ENCODE measurements around the gene AGO3.
"Not testable (repeated sequence)": the region's sequence is repeated elsewhere in the genome, so short reads cannot be mapped to it uniquely, and the experiment has no call there.

The AGO3 gene

DNA sequence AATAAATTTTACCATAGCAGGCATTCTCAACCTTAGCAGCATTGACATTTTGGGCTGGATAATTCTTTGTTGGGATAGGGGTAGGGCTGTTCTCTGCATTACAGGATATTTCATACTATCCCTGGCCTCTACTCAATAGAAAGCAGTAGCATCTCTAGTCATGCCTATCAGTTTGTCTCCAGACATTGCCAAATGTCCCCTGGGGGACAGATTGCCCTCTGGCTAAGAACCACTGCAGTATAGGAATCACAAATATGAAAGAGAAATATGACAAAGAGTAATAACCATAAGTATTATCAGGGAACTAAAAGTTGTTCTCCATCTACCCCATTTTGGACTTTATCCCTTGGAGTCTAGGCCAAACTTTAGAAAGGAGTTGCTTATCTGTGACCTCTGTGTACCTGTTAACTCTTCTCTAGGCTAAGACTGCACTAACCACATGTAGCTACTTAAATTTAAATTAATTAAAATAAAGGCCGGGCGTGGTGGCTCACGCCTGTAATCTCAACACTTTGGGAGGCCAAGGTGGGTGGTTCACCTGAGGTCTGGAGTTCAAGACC, 76.1 kb downstream of the AGO3 start:
- no peak for DNase-seq (ENCODE audit: low read depth, low spot score)
- POLR2A ChIA-PET: interaction anchor here (0.9 kb wide), 1 partner anchor 12 kb away, joined by 3 read pairs; no protein-coding TSS in a partner anchor
- CTCF ChIA-PET: no interaction called here
- no peak overlapping the region for H3K4me3 ChIP-seq (ENCODE audit: low read depth, low read length)
- no peak for TF ChIP-seq CTCF (IDR thresholded peaks at IDR 0.05; ENCODE audit: insufficient read depth, low read length, missing control alignments)

- ChIA-PET CTCF (no interaction called here), POLR2A (interaction anchor here (0.9 kb wide), 1 partner anchor 12 kb away, joined by 3 read pairs; no protein-coding TSS in a partner anchor)
- H3K4me3 ChIP-seq (ENCODE audit: low read depth, low read length): no peak overlapping the region
- DNase-seq (ENCODE audit: low read depth, low spot score): no peak
- TF ChIP-seq CTCF (IDR thresholded peaks at IDR 0.05; ENCODE audit: insufficient read depth, low read length, missing control alignments): no peak
These were observed 76.8 kb downstream of the AGO3 start for GRCh38 chr1:36007741-36008140.

DNA sequence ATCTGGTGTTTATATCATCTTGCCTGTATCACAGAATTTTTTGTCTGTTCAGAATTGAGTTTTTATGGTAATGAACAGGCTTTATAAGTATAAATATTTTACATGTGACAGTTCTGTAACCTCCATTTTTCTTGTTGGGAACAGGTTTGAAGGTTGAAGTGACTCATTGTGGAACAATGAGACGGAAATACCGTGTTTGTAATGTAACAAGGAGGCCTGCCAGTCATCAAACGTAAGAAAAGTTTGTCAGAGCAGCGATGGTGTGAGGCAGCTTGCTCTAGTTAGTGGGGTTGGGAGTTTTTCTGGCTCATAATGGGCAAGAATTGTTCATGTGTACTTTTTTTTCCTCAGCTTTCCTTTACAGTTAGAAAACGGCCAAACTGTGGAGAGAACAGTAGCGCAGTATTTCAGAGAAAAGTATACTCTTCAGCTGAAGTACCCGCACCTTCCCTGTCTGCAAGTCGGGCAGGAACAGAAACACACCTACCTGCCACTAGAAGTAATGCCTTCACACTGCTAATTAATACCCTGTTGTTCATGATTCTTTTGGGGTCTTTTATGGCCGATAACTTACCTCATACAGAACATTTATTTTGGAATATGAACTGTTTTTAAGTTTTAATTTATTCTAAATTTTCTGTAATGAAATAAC, 77.8 kb downstream of the AGO3 start:
- no peak for TF ChIP-seq CTCF (IDR thresholded peaks at IDR 0.05; ENCODE audit: insufficient read depth, low read length, missing control alignments)
- H3K4me3 ChIP-seq (ENCODE audit: low read depth, low read length): no peak overlapping the region
- no peak for DNase-seq (ENCODE audit: low read depth, low spot score)
- CTCF ChIA-PET: no interaction called here
- POLR2A ChIA-PET: no interaction called here

GRCh38 chr1:36014722-36015220, 83.9 kb downstream of the AGO3 start:
- POLR2A ChIA-PET: interaction anchor here (0.7 kb wide), 2 partner anchors 11 to 32 kb away, joined by 3 to 4 read pairs; no protein-coding TSS in a partner anchor
- CTCF ChIA-PET: no interaction called here
- no peak for TF ChIP-seq CTCF (IDR thresholded peaks at IDR 0.05; ENCODE audit: insufficient read depth, low read length, missing control alignments)
- DNase-seq (ENCODE audit: low read depth, low spot score): no peak
- no peak overlapping the region for H3K4me3 ChIP-seq (ENCODE audit: low read depth, low read length)

GRCh38 chr1:36016686-36017085, 85.8 kb downstream of the AGO3 start:
- no peak for TF ChIP-seq CTCF (IDR thresholded peaks at IDR 0.05; ENCODE audit: insufficient read depth, low read length, missing control alignments)
- H3K4me3 ChIP-seq (ENCODE audit: low read depth, low read length): no peak overlapping the region
- POLR2A ChIA-PET: no interaction called here
- CTCF ChIA-PET: no interaction called here
- no peak for DNase-seq (ENCODE audit: low read depth, low spot score)

GRCh38 chr1:36023098-36023769, 92.3 kb downstream of the AGO3 start:
- ChIA-PET POLR2A (no interaction called here), CTCF (no interaction called here)
- TF ChIP-seq CTCF (IDR thresholded peaks at IDR 0.05; ENCODE audit: insufficient read depth, low read length, missing control alignments): no peak
- H3K4me3 ChIP-seq (ENCODE audit: low read depth, low read length): no peak overlapping the region
- no peak for DNase-seq (ENCODE audit: low read depth, low spot score)

DNA sequence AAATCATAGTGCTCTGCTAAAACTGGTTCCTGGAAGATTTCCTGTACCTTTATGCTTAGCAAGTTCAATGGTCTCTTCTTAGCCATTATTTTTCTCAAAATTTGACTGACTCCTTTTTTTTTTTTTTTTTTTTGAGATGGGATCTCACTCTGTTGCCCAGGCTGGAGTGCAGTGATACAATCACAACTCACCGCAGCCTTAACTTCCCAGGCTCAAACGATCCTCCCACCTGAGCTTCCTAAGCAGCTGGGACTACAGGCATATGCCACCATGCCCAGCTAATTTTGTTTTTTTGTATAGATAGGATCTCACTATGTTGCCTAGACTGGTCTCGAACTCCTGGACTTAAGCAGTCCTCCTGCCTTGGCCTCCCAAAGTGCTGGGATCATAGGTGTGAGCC, 93.1 kb downstream of the AGO3 start:
- DNase-seq (ENCODE audit: low read depth, low spot score); CTCF ChIA-PET; POLR2A ChIA-PET; H3K4me3 ChIP-seq (ENCODE audit: low read depth, low read length): not testable (repeated sequence)
